HG03060 (cell line): ENCODE measurements around the gene FMO4.
"Not testable (repeated sequence)": the region's sequence is repeated elsewhere in the genome, so short reads cannot be mapped to it uniquely, and the experiment has no call there.

ENCODE experiments used
- ATAC-seq: cut with Tn5 transposase; IDR thresholded peaks from one replicate; pipeline ENCODE4 v1.9.1; 2021; ENCODE audit warnings: low read depth, moderate number of reproducible peaks; ENCODE audit not compliant: unreplicated experiment

Gene FMO4, protein sequence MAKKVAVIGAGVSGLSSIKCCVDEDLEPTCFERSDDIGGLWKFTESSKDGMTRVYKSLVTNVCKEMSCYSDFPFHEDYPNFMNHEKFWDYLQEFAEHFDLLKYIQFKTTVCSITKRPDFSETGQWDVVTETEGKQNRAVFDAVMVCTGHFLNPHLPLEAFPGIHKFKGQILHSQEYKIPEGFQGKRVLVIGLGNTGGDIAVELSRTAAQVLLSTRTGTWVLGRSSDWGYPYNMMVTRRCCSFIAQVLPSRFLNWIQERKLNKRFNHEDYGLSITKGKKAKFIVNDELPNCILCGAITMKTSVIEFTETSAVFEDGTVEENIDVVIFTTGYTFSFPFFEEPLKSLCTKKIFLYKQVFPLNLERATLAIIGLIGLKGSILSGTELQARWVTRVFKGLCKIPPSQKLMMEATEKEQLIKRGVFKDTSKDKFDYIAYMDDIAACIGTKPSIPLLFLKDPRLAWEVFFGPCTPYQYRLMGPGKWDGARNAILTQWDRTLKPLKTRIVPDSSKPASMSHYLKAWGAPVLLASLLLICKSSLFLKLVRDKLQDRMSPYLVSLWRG

DNA sequence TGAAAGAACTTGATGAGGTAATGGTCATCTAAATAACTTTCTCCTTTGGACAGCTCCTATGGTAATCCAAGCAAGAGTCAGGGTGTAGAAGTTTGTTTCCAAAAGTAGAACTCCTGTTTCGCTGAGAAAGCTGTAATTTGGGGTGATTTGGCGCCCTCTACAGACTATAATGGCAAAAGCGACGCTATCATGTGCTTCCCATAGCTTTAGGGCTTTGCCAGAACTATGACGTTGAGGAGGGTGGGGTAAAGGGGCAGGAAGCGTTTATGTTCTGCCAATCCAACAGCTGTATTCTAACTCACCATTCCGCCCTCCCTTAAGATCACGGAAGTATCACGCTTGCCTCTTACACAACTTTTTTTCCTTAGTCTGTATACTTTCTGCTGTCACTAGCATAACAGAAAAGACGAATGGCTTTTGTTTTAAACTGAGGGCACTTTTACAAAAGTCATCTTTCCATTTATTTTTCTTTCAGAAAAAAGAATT is at the start of gene FMO4:
FMO4 (plus strand) TSS at position 349 of the 486 bp plus-strand sequence. CDS start 5,643 bp downstream, outside the sequence.
- ATAC-seq = peak; percentile 95

GRCh38 chr1:171265686-171266085 is 48.3 kb upstream of the FMO4 start:
- no peak for ATAC-seq

DNA sequence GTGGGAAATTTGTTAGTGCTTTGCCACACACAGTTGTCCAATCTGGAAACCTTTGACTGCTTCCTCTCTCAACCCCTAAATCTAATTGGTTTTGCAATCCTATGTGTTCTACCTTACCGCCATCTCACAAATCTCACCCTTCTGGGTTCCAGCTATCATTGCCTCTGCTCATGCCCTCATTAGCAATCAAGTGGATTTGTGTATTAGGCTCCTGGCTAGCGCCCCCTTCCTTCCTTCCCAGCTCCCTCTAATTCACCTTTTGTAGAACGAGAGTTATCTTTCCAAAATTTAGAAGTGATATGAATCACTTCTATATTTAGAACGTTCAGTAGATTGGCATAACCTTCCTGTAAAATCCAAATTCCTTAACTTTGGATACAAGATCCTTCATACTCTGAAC is 47.1 kb upstream of the FMO4 start:
- ATAC-seq = no peak

GRCh38 chr1:171267391-171267790 is 46.6 kb upstream of the FMO4 start:
- ATAC-seq = no peak

GRCh38 chr1:171270806-171271205 is 43.2 kb upstream of the FMO4 start:
- ATAC-seq = no peak

DNA sequence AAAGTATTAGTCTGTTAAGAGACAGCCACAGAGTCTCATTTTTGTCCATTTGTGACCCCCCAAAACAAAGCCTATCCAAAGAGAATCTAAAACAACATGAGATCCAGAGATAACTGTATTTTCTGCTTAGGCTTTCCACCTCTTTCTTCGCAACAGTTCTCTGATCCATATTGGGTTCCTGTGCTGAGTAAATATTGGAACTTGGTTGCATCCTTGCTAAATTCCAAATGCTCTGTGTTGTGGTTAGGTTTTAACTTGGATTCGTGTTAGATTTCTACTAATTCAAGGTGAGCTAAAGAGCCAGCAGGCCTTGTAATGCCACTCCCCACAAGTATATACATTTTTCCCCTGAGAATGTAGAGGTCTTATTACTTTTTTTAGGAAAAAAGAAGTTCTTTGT is 36.4 kb upstream of the FMO4 start:
- no peak for ATAC-seq

GRCh38 chr1:171279234-171279633 is 34.7 kb upstream of the FMO4 start:
- no peak for ATAC-seq

- no peak for ATAC-seq
Measured at GRCh38 chr1:171279678-171280077, 34.3 kb upstream of the FMO4 start.

DNA sequence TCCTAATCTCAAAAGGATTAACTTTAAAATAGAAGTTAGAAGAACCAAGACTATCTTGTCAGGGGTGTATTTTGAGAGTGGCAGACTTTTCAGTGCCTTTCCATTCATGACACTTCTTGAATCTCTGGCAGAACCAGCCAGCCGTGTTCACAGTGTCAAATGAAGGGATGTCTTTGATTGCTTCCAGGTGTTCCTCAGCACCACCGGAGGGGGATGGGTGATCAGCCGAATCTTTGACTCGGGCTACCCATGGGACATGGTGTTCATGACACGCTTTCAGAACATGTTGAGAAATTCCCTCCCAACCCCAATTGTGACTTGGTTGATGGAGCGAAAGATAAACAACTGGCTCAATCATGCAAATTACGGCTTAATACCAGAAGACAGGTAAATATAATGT is 33.4 kb upstream of the FMO4 start:
- no peak for ATAC-seq

DNA sequence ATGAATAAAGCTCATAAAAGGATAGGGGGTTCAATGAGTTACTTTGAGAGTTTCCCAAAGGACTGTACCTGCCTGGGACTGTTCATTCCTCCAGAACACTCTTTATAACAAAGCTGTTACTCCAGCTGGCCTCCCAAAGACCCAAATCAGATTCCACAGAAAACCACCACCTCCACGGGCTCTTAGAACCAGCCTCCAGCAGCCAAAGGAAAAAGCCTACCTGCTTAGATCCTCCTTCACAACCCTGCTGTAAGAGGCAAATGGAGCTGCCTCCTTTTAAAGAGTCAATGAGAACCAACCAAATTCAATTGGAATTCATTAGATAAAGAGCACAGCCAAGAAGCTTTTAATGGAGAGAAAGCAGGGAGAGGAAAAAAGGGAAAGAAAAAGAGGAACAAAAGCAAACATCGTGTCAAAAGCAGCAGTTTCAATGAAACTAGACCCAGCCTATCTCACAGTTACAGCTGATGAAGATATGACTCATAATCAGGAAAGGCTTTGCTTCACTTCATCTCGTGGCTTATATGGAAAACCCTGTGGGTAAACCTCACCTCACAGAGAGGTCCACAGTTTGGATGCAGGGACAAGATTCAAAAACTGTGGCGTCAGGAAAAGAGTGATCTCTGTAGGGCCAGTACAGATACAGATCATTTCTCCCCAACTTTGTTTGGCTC is 27.8 kb upstream of the FMO4 start:
- ATAC-seq = no peak

DNA sequence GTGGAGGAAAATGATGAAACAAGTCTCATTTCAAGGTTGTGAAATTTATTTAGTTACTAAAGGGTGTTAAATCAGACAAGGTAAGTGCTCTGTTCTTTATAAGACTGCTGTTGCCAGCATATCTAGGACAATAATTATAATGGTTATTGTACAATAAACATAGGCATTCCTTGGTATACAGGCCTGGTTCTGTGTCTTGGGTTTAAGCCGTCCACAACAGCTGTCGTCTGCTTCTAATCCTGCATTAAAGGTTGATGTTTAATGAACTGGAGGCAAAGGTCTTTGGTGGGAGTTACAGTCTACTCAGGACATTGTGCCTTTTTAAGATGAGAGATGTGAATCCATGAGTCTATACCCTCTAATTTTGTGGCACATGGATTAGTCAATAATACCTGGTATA is 23.4 kb upstream of the FMO4 start:
- no peak for ATAC-seq

DNA sequence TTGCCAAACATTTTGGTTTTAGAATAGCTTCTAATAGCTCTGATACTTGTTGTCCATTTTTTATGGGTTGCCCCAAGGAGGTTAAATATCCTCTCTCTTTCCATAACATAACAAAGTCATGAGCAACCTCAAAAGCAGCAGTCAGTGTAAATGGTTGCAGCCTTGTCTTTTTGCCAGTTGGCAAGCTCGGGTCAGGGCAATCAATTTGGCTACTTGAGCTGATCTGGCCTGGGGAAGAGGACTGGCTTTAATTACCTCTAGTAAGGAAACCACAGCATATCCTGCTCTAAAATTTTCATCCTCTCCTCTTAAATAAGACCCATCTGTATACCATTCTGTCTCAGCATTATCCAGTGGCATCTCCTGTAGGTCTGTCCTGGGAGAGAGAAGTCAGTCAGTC is 21.2 kb upstream of the FMO4 start:
- ATAC-seq = no peak

GRCh38 chr1:171295383-171295782 is 18.6 kb upstream of the FMO4 start:
- not testable (repeated sequence) for ATAC-seq

DNA sequence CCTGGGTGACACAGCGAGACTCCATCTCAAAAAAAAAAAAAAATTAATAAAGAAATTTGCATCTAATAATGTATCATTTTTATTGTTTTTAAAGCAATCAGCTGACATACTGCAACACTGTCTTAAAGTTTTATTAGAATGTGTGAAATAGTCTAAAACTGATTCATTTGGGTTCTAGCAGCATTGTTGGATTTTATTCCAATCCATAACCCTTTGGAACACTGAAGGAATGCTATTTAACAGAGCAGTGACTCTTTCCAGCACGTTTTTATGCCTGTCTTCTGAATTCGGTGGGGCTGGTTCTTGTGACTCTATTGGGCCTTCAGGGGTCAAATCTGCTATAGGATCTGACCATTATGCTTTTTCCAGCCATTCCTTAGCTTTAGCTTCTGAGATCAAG is 18.2 kb upstream of the FMO4 start:
- ATAC-seq = no peak

DNA sequence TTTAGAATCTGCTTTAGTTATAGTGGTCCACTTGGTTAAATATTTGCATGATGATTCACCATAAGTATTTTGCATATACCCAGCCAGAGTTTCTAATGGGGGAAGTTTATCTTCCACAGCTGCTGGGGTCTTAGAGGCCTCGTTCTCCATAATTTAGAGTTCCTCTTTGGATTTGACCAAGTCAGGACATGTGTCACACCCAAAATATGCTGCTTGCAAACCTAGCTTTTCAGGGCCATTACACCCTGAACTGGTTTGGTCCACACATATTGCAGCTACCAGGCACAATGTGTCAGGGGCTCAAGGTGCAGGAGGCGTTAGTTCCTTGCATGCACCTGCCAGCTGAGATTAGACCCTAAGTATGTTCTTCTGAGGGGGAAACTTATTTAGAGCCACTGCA is 17.1 kb upstream of the FMO4 start:
- ATAC-seq = no peak

DNA sequence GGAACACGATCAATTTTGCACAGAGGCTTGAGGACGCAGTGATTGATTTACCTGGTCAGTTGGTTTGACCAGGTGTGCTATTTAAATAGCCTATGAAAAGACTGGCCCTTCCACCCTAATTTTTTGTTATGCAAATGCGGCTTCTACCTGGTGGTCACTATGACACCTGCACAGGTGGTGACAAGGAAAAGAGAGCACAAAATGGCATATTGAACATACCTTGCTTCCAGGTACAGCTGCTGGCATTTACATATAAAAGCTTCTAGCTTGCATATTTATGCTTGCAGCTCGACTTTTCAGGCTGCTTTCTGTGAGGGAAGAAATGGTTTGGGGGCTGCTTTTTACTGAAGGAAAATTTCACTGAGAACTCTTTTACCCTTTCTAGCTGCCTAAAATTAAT is 15.3 kb upstream of the FMO4 start:
- ATAC-seq = no peak

GRCh38 chr1:171299342-171299741 is 14.6 kb upstream of the FMO4 start:
- no peak for ATAC-seq

DNA sequence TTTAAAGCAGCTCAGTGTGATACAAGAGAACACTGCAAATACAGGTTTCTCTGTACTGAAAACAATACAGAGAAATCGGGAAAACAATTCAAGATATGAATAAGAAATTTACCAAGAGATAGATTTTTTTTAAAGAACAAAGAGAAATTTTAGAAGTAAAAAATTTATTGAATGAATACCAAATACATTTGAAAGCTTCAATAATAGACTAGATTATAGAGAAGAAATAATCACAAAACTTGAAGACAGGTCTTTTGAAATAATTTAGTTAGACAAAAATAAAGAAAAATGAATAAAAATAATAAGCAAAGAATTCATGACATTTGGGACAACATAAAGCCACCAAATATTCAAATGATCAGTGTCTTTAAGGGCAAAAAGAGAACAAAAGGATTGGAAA is 13.6 kb upstream of the FMO4 start:
- ATAC-seq = no peak

GRCh38 chr1:171310661-171311087 is 3.3 kb upstream of the FMO4 start:
- ATAC-seq = no peak

- ATAC-seq = no peak
Measured at GRCh38 chr1:171311771-171312558, 2.0 kb upstream of the FMO4 start.

DNA sequence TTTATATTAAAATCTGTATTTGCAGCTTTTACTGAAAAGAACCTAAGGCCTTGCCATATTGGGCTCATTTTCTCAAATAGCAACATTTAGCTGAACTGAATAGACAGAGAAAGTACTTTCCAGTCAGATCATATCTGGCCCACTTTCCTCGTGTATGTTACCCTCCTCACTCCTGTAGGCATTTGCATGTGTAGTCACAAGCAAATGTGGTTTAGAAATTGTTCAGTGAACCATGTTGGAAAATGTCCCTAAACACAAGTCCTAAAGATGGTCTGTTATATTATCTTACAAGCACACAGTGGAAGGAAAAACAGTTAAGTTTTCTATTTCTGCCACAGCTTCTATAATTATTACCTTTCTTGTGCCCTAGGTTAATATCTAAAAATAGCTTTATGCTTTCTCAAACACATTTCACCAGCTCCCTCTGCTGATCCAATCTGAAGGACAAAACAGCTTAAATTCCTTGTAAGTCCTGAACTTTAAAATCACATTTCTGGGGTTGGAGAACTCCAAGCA is 606 bp upstream of the FMO4 start:
- peak; percentile 54 for ATAC-seq
